Measurements from ENCODE around the gene HEXIM2.
A peak's percentile ranks its signal among the peaks of the same experiment; 100 is the strongest.

HEXIM2 gene

GRCh38 chr17:45128989-45129388, 32.7 kb upstream of the HEXIM2 start:
- Histone ChIP-seq H3K27ac (peak overlapping the region; percentile 88 to 92), H3K4me3 (peak overlapping the region; percentile 55)
- no peak for TF ChIP-seq CTCF (IDR thresholded peaks at IDR 0.05)
- DNase-seq (ENCODE audit: low spot score): no peak

GRCh38 chr17:45129426-45129939, 32.2 kb upstream of the HEXIM2 start:
- Histone ChIP-seq H3K27ac (peak overlapping the region in 1 of 2 donors; percentile 92), H3K4me3 (no peak overlapping the region)
- no peak for TF ChIP-seq CTCF (IDR thresholded peaks at IDR 0.05)
- DNase-seq (ENCODE audit: low spot score): no peak

GRCh38 chr17:45129940-45130680, 31.6 kb upstream of the HEXIM2 start:
- Histone ChIP-seq H3K4me3 (peak overlapping the region; percentile 97), H3K27ac (peak overlapping the region; percentile 31 to 92)
- no peak for TF ChIP-seq CTCF (IDR thresholded peaks at IDR 0.05)
- DNase-seq (ENCODE audit: low spot score): no peak

GRCh38 chr17:45130681-45131615, 30.7 kb upstream of the HEXIM2 start:
- no peak for TF ChIP-seq CTCF (IDR thresholded peaks at IDR 0.05)
- DNase-seq (ENCODE audit: low spot score): no peak
- Histone ChIP-seq H3K27ac (peak overlapping the region; percentile 94 to 100), H3K4me3 (peak overlapping the region; percentile 97)

- Histone ChIP-seq H3K4me3 (peak overlapping the region; percentile 97), H3K27ac (peak overlapping the region; percentile 94 to 100)
- no peak for DNase-seq (ENCODE audit: low spot score)
- peak; percentile 98 for TF ChIP-seq CTCF (IDR thresholded peaks at IDR 0.05)
Measured at GRCh38 chr17:45131616-45132319, 29.9 kb upstream of the HEXIM2 start.

- no peak for TF ChIP-seq CTCF (IDR thresholded peaks at IDR 0.05)
- DNase-seq (ENCODE audit: low spot score): no peak
- Histone ChIP-seq H3K27ac (peak within 1 kb of the TSS; percentile 94 to 100), H3K4me3 (peak within 1 kb of the TSS; percentile 97)
Measured at GRCh38 chr17:45132320-45132571, 29.4 kb upstream of the HEXIM2 start, which contains the start of gene PLCD3. Gene PLCD3 (minus strand): TSS chr17:45132515. CDS start chr17:45132410, 105 bp downstream.
